ENCODE results near the gene ESR2.
"Not testable (repeated sequence)": the region's sequence is repeated elsewhere in the genome, so short reads cannot be mapped to it uniquely, and the experiment has no call there.

The ESR2 gene

GRCh38 chr14:64038841-64039542 lies 255.2 kb downstream of the ESR2 start:
- TF ChIP-seq CTCF (IDR thresholded peaks at IDR 0.05; ENCODE audit: low read depth, low read length) = no peak
- H3K4me3 ChIP-seq (ENCODE audit: low read depth, low read length) = no peak overlapping the region

- not testable (repeated sequence) for H3K4me3 ChIP-seq (ENCODE audit: low read depth, low read length)
These were observed 256.1 kb downstream of the ESR2 start for GRCh38 chr14:64037869-64038745.

GRCh38 chr14:64035143-64035542 lies 259.0 kb downstream of the ESR2 start:
- H3K4me3 ChIP-seq (ENCODE audit: low read depth, low read length) = no peak overlapping the region
- no peak for TF ChIP-seq CTCF (IDR thresholded peaks at IDR 0.05; ENCODE audit: low read depth, low read length)

Measured in WI38 (cell line).